Transverse colon (tissue), 3 donors: ENCODE data around the gene GEN1.

ENCODE experiments used
- CTCF ChIP-seq, 5 experiments: fragments of 200-600 bp in 3 of 5; fragments of 450-650 bp in 2 of 5; sonication (generic) in 3 of 5; IDR thresholded peaks; 1 replicate in 2 of 5; 2 replicates in 3 of 5; pipeline ENCODE4 v1.5.1; 2016 to 2017; ENCODE audit warnings: antibody characterized with exemption in 5 of 5, inconsistent platforms in 3 of 5, mild to moderate bottlenecking in 2 of 5, moderate library complexity in 1 of 5
- POLR2A ChIP-seq: fragments of 450-650 bp; IDR thresholded peaks from one replicate; pipeline ENCODE4 v1.6.1; 2016; ENCODE audit warnings: antibody characterized with exemption, mild to moderate bottlenecking, moderate library complexity

- no peak for TF ChIP-seq POLR2A
- TF ChIP-seq CTCF (IDR thresholded peaks at IDR 0.05): no peak
These were observed 39.4 kb downstream of the GEN1 start for GRCh38 chr2:17793296-17793695.
